HepG2 (cell line): ENCODE results near the gene TNFRSF6B. TPM values are rescaled to one million over a fixed set of nuclear protein-coding genes. Genes with fewer than 3 reads are reported as not detected.
A peak's percentile ranks its signal among the peaks of the same experiment; 100 is the strongest.

Source experiments
- ATF7-NPFF ChIP-seq: sonication (generic); formaldehyde crosslinking; IDR thresholded peaks from 2 replicates; pipeline ENCODE4 v1.8.1; 2023; ENCODE audit warnings: mild to moderate bottlenecking, low read depth, missing genetic modification reagents, moderate library complexity
- BHLHE40 ChIP-seq: IDR thresholded peaks from 2 replicates; pipeline ENCODE4 v1.6.1; 2011; ENCODE audit warnings: low read length, improper control_type of control experiment
- CHD4 ChIP-seq: fragments of 200-600 bp; sonication (generic); IDR thresholded peaks from 2 replicates; pipeline ENCODE4 v1.7.0; 2017; ENCODE audit warnings: mild to moderate bottlenecking, low read length, borderline replicate concordance
- GLI4 ChIP-seq: sonication (generic); formaldehyde crosslinking; IDR thresholded peaks from 2 replicates; pipeline ENCODE4 v1.5.1; 2020; ENCODE audit warnings: missing genetic modification reagents, mild to moderate bottlenecking, moderate library complexity, borderline replicate concordance
- HDAC1 ChIP-seq: sonication (generic); formaldehyde crosslinking; IDR thresholded peaks from 2 replicates; pipeline ENCODE4 v1.5.1; 2020; ENCODE audit warnings: mild to moderate bottlenecking, missing genetic modification reagents
- HNRNPH1 ChIP-seq: fragments of 200-400 bp; formaldehyde crosslinking; optimal IDR thresholded peaks from 2 replicates; pipeline ENCODE3; 2017; ENCODE audit warnings: mild to moderate bottlenecking, low read depth, low read length
- RFXANK ChIP-seq: IDR thresholded peaks from 2 replicates; pipeline ENCODE4 v1.6.1; 2016
- SCMH1 ChIP-seq: sonication (generic); formaldehyde crosslinking; IDR thresholded peaks from 2 replicates; pipeline ENCODE4 v1.9.0; 2021; ENCODE audit warnings: missing genetic modification reagents, mild to moderate bottlenecking, borderline replicate concordance
- SMARCC2 ChIP-seq: fragments of 450-650 bp; IDR thresholded peaks from 2 replicates; pipeline ENCODE4 v1.6.1; 2017; ENCODE audit warnings: antibody characterized with exemption, mild to moderate bottlenecking
- SSRP1 ChIP-seq: IDR thresholded peaks from 2 replicates; pipeline ENCODE4 v1.6.1; 2016; ENCODE audit warnings: control low read depth
- TMF1 ChIP-seq: sonication (generic); formaldehyde crosslinking; IDR thresholded peaks from 2 replicates; pipeline ENCODE4 v1.8.1; 2022; ENCODE audit warnings: low read depth, missing genetic modification reagents
- ZFAT ChIP-seq: sonication (generic); formaldehyde crosslinking; conservative IDR thresholded peaks from 2 replicates; pipeline ENCODE4 v1.8.1; 2023; ENCODE audit warnings: missing genetic modification reagents, inconsistent platforms
- ZNF101 ChIP-seq: sonication (generic); formaldehyde crosslinking; IDR thresholded peaks from 2 replicates; pipeline ENCODE4 v1.4.0; 2020; ENCODE audit warnings: mild to moderate bottlenecking, low read depth, missing genetic modification reagents, borderline replicate concordance
- ZNF367 ChIP-seq: sonication (generic); formaldehyde crosslinking; IDR thresholded peaks from 2 replicates; pipeline ENCODE4 v1.4.0; 2020; ENCODE audit warnings: missing genetic modification reagents, borderline replicate concordance
- ZNF382 ChIP-seq: sonication (generic); formaldehyde crosslinking; IDR thresholded peaks from 2 replicates; pipeline ENCODE4 v1.5.0; 2020; ENCODE audit warnings: missing genetic modification reagents, mild to moderate bottlenecking, borderline replicate concordance
- ZNF652 ChIP-seq: IDR thresholded peaks from 2 replicates; pipeline ENCODE4 v1.6.1; 2016; ENCODE audit warnings: low read depth, borderline replicate concordance
- ZNF891 ChIP-seq: sonication (generic); formaldehyde crosslinking; IDR thresholded peaks from 2 replicates; pipeline ENCODE4 v1.5.0; 2020; ENCODE audit warnings: mild to moderate bottlenecking, missing genetic modification reagents
- polyA plus RNA-seq, 8 experiments: library from polyadenylated mRNA; depleted of rRNA in 3 of 8; stranded (reverse) in 7 of 8; unstranded in 1 of 8; fragments of >200 nt; fragmentation: Illumina TruSeq in 4 of 8; extraction: Trizol in 4 of 8; gene quantifications; 2 replicates each; pipeline versions ENCODE4 v1.2.1 to v1.2.3, GENCODE V29; 2011 to 2016; ENCODE audit warnings: low read depth in 4 of 8, missing spikeins in 1 of 8, mixed read lengths in 1 of 8; ENCODE audit not compliant: insufficient read depth in 1 of 8
- total RNA-seq, 5 experiments: library from RNA; depleted of rRNA; stranded (reverse); fragments of >200 nt; fragmentation: Illumina TruSeq; extraction: Trizol; gene quantifications; 2 replicates each; pipeline ENCODE4 v1.2.3, GENCODE V29; 2016; ENCODE audit warnings: low read depth in 1 of 5
- TF ChIP-seq, protein P1 (sequence below): sonication (generic); formaldehyde crosslinking; IDR thresholded peaks from 2 replicates; pipeline ENCODE4 v1.5.1; 2020; ENCODE audit warnings: mild to moderate bottlenecking, missing genetic modification reagents, moderate library complexity
- TF ChIP-seq, protein P2 (sequence below): sonication (generic); formaldehyde crosslinking; IDR thresholded peaks from 2 replicates; pipeline ENCODE4 v1.8.1; 2022; ENCODE audit warnings: mild to moderate bottlenecking, missing genetic modification reagents
- TF ChIP-seq, protein P3 (sequence below): sonication (generic); formaldehyde crosslinking; IDR thresholded peaks from 2 replicates; pipeline ENCODE4 v1.5.0; 2020; ENCODE audit warnings: missing genetic modification reagents
- TF ChIP-seq, protein P4 (sequence below): sonication (generic); formaldehyde crosslinking; conservative IDR thresholded peaks from 2 replicates; pipeline ENCODE4 v1.4.0; 2020; ENCODE audit warnings: missing genetic modification reagents
- TF ChIP-seq, protein P5 (sequence below): sonication (generic); formaldehyde crosslinking; IDR thresholded peaks from 2 replicates; pipeline ENCODE4 v1.5.0; 2020; ENCODE audit warnings: mild to moderate bottlenecking, low read depth, missing genetic modification reagents, borderline replicate concordance

Gene TNFRSF6B
- total and polyA plus RNA-seq, 2 of the 13 experiments (the other 11 are each of a cell fraction or from before 2014, with no cell fraction given) = 0.24 TPM; not detected in 1

DNA sequence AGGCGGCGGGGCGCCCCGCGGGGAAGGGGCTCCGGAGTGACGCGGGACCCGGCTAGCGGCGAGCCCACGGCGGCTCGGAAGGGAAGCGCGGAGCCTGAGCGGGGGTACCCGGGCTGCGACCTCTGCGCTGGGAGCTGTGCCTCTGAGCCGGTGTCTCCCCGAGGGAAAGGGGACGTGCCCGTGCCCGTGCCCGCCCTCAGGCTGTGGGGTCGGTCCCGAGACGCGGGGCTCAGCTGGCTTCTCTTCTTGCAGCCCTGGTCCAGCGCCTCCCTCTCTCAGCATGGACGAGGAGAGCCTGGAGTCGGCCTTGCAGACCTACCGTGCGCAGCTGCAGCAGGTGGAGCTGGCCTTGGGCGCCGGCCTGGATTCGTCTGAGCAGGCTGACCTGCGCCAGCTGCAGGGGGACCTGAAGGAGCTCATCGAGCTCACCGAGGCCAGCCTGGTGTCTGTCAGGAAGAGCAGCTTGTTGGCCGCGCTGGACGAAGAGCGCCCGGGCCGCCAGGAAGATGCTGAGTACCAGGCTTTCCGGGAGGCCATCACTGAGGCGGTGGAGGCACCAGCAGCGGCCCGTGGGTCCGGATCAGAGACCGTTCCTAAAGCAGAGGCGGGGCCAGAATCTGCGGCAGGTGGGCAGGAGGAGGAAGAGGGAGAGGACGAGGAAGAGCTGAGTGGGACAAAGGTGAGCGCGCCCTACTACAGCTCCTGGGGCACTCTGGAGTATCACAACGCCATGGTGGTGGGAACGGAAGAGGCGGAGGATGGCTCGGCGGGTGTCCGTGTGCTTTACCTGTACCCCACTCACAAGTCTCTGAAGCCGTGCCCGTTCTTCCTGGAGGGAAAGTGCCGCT, 12.1 kb downstream of the TNFRSF6B start (continued):
- TF ChIP-seq, protein P1, sequence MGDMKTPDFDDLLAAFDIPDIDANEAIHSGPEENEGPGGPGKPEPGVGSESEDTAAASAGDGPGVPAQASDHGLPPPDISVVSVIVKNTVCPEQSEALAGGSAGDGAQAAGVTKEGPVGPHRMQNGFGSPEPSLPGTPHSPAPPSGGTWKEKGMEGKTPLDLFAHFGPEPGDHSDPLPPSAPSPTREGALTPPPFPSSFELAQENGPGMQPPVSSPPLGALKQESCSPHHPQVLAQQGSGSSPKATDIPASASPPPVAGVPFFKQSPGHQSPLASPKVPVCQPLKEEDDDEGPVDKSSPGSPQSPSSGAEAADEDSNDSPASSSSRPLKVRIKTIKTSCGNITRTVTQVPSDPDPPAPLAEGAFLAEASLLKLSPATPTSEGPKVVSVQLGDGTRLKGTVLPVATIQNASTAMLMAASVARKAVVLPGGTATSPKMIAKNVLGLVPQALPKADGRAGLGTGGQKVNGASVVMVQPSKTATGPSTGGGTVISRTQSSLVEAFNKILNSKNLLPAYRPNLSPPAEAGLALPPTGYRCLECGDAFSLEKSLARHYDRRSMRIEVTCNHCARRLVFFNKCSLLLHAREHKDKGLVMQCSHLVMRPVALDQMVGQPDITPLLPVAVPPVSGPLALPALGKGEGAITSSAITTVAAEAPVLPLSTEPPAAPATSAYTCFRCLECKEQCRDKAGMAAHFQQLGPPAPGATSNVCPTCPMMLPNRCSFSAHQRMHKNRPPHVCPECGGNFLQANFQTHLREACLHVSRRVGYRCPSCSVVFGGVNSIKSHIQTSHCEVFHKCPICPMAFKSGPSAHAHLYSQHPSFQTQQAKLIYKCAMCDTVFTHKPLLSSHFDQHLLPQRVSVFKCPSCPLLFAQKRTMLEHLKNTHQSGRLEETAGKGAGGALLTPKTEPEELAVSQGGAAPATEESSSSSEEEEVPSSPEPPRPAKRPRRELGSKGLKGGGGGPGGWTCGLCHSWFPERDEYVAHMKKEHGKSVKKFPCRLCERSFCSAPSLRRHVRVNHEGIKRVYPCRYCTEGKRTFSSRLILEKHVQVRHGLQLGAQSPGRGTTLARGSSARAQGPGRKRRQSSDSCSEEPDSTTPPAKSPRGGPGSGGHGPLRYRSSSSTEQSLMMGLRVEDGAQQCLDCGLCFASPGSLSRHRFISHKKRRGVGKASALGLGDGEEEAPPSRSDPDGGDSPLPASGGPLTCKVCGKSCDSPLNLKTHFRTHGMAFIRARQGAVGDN = no peak; the same call in 1 of the 2 replicates
- TF ChIP-seq RFXANK (CRISPR knock-in tag) (no peak), ZNF367 (peak; percentile 65; the same call in 1 of the 2 replicates), ZNF382 (CRISPR knock-in tag) (no peak), ZNF652 (CRISPR knock-in tag) (no peak), ZFAT (CRISPR knock-in tag) (no peak), SMARCC2 (no peak), BHLHE40 (no peak), GLI4 (CRISPR knock-in tag) (no peak), SCMH1 (no peak), SSRP1 (CRISPR knock-in tag) (no peak), HDAC1 (CRISPR knock-in tag) (no peak), TMF1 (CRISPR knock-in tag) (no peak), ATF7-NPFF (CRISPR knock-in tag) (no peak), HNRNPH1 (no peak), ZNF891 (CRISPR knock-in tag) (peak; percentile 30; the same call in 1 of the 2 replicates), ZNF101 (no peak), CHD4 (no peak)
- TF ChIP-seq, protein P2, sequence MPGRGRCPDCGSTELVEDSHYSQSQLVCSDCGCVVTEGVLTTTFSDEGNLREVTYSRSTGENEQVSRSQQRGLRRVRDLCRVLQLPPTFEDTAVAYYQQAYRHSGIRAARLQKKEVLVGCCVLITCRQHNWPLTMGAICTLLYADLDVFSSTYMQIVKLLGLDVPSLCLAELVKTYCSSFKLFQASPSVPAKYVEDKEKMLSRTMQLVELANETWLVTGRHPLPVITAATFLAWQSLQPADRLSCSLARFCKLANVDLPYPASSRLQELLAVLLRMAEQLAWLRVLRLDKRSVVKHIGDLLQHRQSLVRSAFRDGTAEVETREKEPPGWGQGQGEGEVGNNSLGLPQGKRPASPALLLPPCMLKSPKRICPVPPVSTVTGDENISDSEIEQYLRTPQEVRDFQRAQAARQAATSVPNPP = no peak
- TF ChIP-seq, protein P3, sequence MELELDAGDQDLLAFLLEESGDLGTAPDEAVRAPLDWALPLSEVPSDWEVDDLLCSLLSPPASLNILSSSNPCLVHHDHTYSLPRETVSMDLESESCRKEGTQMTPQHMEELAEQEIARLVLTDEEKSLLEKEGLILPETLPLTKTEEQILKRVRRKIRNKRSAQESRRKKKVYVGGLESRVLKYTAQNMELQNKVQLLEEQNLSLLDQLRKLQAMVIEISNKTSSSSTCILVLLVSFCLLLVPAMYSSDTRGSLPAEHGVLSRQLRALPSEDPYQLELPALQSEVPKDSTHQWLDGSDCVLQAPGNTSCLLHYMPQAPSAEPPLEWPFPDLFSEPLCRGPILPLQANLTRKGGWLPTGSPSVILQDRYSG = no peak
- TF ChIP-seq, protein P4, sequence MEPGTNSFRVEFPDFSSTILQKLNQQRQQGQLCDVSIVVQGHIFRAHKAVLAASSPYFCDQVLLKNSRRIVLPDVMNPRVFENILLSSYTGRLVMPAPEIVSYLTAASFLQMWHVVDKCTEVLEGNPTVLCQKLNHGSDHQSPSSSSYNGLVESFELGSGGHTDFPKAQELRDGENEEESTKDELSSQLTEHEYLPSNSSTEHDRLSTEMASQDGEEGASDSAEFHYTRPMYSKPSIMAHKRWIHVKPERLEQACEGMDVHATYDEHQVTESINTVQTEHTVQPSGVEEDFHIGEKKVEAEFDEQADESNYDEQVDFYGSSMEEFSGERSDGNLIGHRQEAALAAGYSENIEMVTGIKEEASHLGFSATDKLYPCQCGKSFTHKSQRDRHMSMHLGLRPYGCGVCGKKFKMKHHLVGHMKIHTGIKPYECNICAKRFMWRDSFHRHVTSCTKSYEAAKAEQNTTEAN = no peak
- TF ChIP-seq, protein P5, sequence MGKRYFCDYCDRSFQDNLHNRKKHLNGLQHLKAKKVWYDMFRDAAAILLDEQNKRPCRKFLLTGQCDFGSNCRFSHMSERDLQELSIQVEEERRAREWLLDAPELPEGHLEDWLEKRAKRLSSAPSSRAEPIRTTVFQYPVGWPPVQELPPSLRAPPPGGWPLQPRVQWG (CRISPR knock-in tag) = no peak
